ENCODE data around the gene HOXA11. TPM values are rescaled to one million over a fixed set of nuclear protein-coding genes. Genes with fewer than 3 reads are reported as not detected.

HOXA11 gene
- total RNA-seq, 1 experiment from 2014 or later, result not detected

GRCh38 chr7:27142580-27143022 lies 42.4 kb downstream of the HOXA11 start:
- Histone ChIP-seq H2AK5ac (ENCODE audit: insufficient read length, low read length) (no peak overlapping the region), H3K79me1 (ENCODE audit: insufficient read depth, low read depth, low read length, poor library complexity, severe bottlenecking) (no peaks in the 10 kb centered on the region), H2BK20ac (ENCODE audit: low read depth, low read length, poor library complexity, severe bottlenecking) (no peak overlapping the region), H3K9me3 (ENCODE audit: control insufficient read depth, low read depth, low read length) (no peaks in the 10 kb centered on the region), H3K9ac (ENCODE audit: extremely low read depth, insufficient read length, low read length) (no peak overlapping the region), H4K20me1 (ENCODE audit: control insufficient read depth, insufficient read depth, insufficient read length) (no peaks in the 10 kb centered on the region), H3K4me1 (ENCODE audit: insufficient read depth, low read length) (no peaks in the 10 kb centered on the region), H2AFZ (ENCODE audit: low read length) (no peak overlapping the region), H3T11ph (ENCODE audit: low read length) (no peak overlapping the region), H2BK15ac (ENCODE audit: low read depth, low read length) (no peak overlapping the region), H2BK12ac (ENCODE audit: insufficient read length, low read depth, low read length) (no peak overlapping the region), H3K27ac (ENCODE audit: insufficient read length, low read depth, low read length) (no peak overlapping the region), H3K18ac (ENCODE audit: insufficient read length, low read depth, low read length) (no peak overlapping the region), H3K4ac (ENCODE audit: low read depth, low read length) (no peak overlapping the region), H4K91ac (ENCODE audit: insufficient read length, low read depth, low read length) (no peak overlapping the region), H3K56ac (ENCODE audit: insufficient read length, low read depth, low read length) (no peak overlapping the region), H2BK5ac (ENCODE audit: insufficient read length, low read length) (no peak overlapping the region), H3K79me2 (ENCODE audit: insufficient read depth, low read length) (no peaks in the 10 kb centered on the region), H2BK120ac (ENCODE audit: low read depth, low read length, poor library complexity, severe bottlenecking) (no peak overlapping the region), H3K4me2 (ENCODE audit: insufficient read depth, insufficient read length, low read length) (peak overlapping the region; percentile 65), H4K8ac (replicated peaks; ENCODE audit: insufficient read length, low read depth, low read length) (no peak overlapping the region), H4K5ac (ENCODE audit: insufficient read length, low read depth, low read length) (no peak overlapping the region), H3K23me2 (ENCODE audit: insufficient read length, low read depth, low read length, poor library complexity, severe bottlenecking) (peaks cover 14% of the 10 kb centered on the region), H3K23ac (ENCODE audit: insufficient read length, low read depth, low read length) (no peak overlapping the region), H3K27me3 (ENCODE audit: insufficient read depth, low read length) (peaks cover 98% of the 10 kb centered on the region), H3K14ac (ENCODE audit: insufficient read depth, low read length) (no peak overlapping the region)
- WGBS (ENCODE audit: extremely low coverage, insufficient read length, low lambda C conversion rate), result no CpG with 5 or more reads among the region's 29 CpGs
- peaks cover 100% of the 10 kb centered on the region for H3K27me3 Mint-ChIP-seq (ENCODE audit: low read depth)
- H3K27ac Mint-ChIP-seq, result no peak overlapping the region
- peaks cover 7 to 20% of the 10 kb centered on the region in 2 experiments for H3K4me1 Mint-ChIP-seq
- no peaks in the 10 kb centered on the region; a peak in 2 of 7 replicates for H3K36me3 Mint-ChIP-seq (ENCODE audit: insufficient read depth in 1 of 3, low read depth in 3 of 3)
- TF ChIP-seq CTCF (conservative IDR thresholded peaks at IDR 0.05), result no peak
- peaks cover 14 to 28% of the 10 kb centered on the region in 2 experiments for H3K9me3 Mint-ChIP-seq
- peak overlapping the region; percentile 58 to 77 for H3K4me3 Mint-ChIP-seq
- DNase-seq, result no peak

All from H9 (cell line).